ENCODE measurements around the gene DAPK1.

The DAPK1 gene

DNA sequence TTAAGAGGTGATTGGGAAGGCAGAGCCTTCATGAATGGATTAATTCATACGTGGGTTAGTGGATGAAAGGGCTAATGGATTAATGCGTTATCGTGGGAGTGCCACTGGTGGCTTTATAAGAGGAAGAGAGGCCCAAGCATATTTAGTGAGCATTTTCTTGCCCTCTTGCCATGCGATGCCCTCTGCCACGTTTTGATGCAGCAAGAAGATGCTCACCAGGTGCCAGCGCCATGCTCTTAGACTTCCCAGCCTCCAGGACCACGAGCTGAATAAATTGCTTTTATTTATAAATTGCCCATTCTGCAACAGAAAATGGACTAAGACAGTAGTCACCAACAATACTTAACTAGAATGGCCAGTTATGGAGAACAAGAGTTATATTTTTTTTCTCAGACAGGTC is 24.2 kb downstream of the DAPK1 start:
- Histone ChIP-seq H3K36me3 (ENCODE audit: insufficient read depth, low read length) (no peaks in the 10 kb centered on the region), H3K79me2 (ENCODE audit: insufficient read depth, low read length) (no peaks in the 10 kb centered on the region), H3K27ac (ENCODE audit: low read length) (no peak overlapping the region), H3K4me2 (ENCODE audit: insufficient read depth, low read length) (no peak overlapping the region), H3K9me3 (ENCODE audit: insufficient read depth, low read length, severe bottlenecking) (no peaks in the 10 kb centered on the region), H3K9ac (ENCODE audit: low read depth, low read length) (no peak overlapping the region), H3K4me3 (ENCODE audit: low read depth in 1 of 2, low read length in 2 of 2) (no peak overlapping the region), H3K27me3 (ENCODE audit: insufficient read depth, low read length, poor library complexity) (no peaks in the 10 kb centered on the region), H4K20me1 (ENCODE audit: insufficient read depth, low read length) (no peaks in the 10 kb centered on the region), H3K4me1 (ENCODE audit: insufficient read depth, low read length) (no peaks in the 10 kb centered on the region), H2AFZ (ENCODE audit: low read depth, low read length) (no peak overlapping the region)
- TF ChIP-seq, protein P1, sequence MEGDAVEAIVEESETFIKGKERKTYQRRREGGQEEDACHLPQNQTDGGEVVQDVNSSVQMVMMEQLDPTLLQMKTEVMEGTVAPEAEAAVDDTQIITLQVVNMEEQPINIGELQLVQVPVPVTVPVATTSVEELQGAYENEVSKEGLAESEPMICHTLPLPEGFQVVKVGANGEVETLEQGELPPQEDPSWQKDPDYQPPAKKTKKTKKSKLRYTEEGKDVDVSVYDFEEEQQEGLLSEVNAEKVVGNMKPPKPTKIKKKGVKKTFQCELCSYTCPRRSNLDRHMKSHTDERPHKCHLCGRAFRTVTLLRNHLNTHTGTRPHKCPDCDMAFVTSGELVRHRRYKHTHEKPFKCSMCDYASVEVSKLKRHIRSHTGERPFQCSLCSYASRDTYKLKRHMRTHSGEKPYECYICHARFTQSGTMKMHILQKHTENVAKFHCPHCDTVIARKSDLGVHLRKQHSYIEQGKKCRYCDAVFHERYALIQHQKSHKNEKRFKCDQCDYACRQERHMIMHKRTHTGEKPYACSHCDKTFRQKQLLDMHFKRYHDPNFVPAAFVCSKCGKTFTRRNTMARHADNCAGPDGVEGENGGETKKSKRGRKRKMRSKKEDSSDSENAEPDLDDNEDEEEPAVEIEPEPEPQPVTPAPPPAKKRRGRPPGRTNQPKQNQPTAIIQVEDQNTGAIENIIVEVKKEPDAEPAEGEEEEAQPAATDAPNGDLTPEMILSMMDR (IDR thresholded peaks at IDR 0.05; ENCODE audit: borderline replicate concordance, extremely low read depth, low read length, poor library complexity, severe bottlenecking): no peak
- TF ChIP-seq EZH2 (IDR thresholded peaks at IDR 0.05; ENCODE audit: borderline replicate concordance, low read depth, low read length, severe bottlenecking): no peak
- ATAC-seq (ENCODE audit: insufficient read depth, low read depth) (no peak), DNase-seq (no peak)

DNA sequence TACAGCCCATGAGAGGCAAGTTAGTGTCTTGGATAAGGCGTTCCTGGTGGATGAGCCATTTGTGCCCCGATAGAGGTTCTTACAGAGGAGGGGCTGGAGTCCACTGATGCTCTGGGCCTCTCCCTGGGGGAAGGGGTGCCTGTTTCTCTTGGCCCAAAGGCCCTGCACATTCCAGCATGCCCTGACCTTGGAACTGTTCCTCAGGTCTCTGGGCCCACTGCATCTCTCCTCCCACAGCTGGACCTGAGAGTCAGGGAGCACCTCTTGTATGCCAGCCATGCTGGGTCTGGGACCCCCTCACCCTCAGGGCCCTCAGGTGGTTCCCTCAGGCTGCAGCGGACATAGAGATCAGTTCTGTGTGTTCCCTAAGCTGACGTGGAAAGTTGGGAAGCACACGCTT is 26.4 kb downstream of the DAPK1 start:
- no peak overlapping the region for H3K4me3 ChIP-seq (ENCODE audit: low read depth in 1 of 2, low read length in 2 of 2)
- no peaks in the 10 kb centered on the region for H4K20me1 ChIP-seq (ENCODE audit: insufficient read depth, low read length)
- no peak overlapping the region for H3K4me2 ChIP-seq (ENCODE audit: insufficient read depth, low read length)
- no peaks in the 10 kb centered on the region for H3K27me3 ChIP-seq (ENCODE audit: insufficient read depth, low read length, poor library complexity)
- H3K79me2 ChIP-seq (ENCODE audit: insufficient read depth, low read length): no peaks in the 10 kb centered on the region
- H2AFZ ChIP-seq (ENCODE audit: low read depth, low read length): no peak overlapping the region
- H3K9me3 ChIP-seq (ENCODE audit: insufficient read depth, low read length, severe bottlenecking): no peaks in the 10 kb centered on the region
- no peaks in the 10 kb centered on the region for H3K4me1 ChIP-seq (ENCODE audit: insufficient read depth, low read length)
- no peaks in the 10 kb centered on the region for H3K36me3 ChIP-seq (ENCODE audit: insufficient read depth, low read length)
- DNase-seq (no peak), ATAC-seq (ENCODE audit: insufficient read depth, low read depth) (no peak)
- no peak overlapping the region for H3K27ac ChIP-seq (ENCODE audit: low read length)
- TF ChIP-seq EZH2 (IDR thresholded peaks at IDR 0.05; ENCODE audit: borderline replicate concordance, low read depth, low read length, severe bottlenecking): no peak
- TF ChIP-seq, protein P1 (IDR thresholded peaks at IDR 0.05; ENCODE audit: borderline replicate concordance, extremely low read depth, low read length, poor library complexity, severe bottlenecking): no peak
- no peak overlapping the region for H3K9ac ChIP-seq (ENCODE audit: low read depth, low read length)

DNA sequence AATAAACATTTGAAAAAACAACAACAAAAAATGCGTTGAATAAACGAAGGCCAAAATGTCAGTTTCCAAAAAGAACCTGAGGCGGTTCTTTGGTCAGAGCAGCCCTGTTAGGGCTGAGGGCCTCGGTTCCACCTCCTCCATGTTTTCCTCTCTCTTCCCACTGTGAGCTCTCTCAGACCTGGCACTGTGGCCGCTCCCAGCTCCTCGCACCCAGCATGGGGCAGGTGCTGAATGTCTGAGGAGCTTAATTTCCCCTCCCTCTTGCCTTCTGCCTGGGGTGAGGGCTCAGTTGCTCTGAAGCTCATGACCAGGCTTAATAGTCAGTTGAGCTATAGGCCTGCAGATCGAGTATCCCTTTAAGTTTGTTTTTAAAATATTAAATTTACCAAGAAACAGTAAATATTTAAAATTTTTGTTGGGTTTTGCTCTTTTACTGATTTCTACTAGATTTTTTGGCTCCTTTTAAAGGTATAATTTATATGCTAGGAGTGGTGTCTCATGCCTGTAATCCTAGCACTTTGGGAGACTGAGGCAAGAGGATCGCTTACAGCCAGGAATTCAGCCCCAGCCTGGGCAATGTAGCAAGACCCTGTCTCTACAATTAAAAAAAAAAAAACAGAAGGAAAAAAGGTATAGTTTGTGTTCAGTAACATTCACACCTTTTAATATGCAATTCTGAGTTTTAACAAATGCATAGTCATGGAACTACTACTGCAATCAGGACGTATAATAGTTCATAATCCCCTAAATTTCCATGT is 28.1 kb downstream of the DAPK1 start:
- Histone ChIP-seq H3K36me3 (ENCODE audit: insufficient read depth, low read length) (no peaks in the 10 kb centered on the region), H3K79me2 (ENCODE audit: insufficient read depth, low read length) (no peaks in the 10 kb centered on the region), H3K27me3 (ENCODE audit: insufficient read depth, low read length, poor library complexity) (no peaks in the 10 kb centered on the region), H3K4me1 (ENCODE audit: insufficient read depth, low read length) (no peaks in the 10 kb centered on the region), H3K9me3 (ENCODE audit: insufficient read depth, low read length, severe bottlenecking) (no peaks in the 10 kb centered on the region), H3K4me2 (ENCODE audit: insufficient read depth, low read length) (no peak overlapping the region), H3K9ac (ENCODE audit: low read depth, low read length) (no peak overlapping the region), H2AFZ (ENCODE audit: low read depth, low read length) (no peak overlapping the region), H3K27ac (ENCODE audit: low read length) (no peak overlapping the region), H3K4me3 (ENCODE audit: low read depth in 1 of 2, low read length in 2 of 2) (no peak overlapping the region), H4K20me1 (ENCODE audit: insufficient read depth, low read length) (no peaks in the 10 kb centered on the region)
- ATAC-seq (ENCODE audit: insufficient read depth, low read depth) (no peak), DNase-seq (no peak)
- TF ChIP-seq EZH2 (IDR thresholded peaks at IDR 0.05; ENCODE audit: borderline replicate concordance, low read depth, low read length, severe bottlenecking): no peak
- TF ChIP-seq, protein P1 (IDR thresholded peaks at IDR 0.05; ENCODE audit: borderline replicate concordance, extremely low read depth, low read length, poor library complexity, severe bottlenecking): no peak

Measured in DND-41 (cell line).